ENCODE results near the gene RPL35.

Gene RPL35

DNA sequence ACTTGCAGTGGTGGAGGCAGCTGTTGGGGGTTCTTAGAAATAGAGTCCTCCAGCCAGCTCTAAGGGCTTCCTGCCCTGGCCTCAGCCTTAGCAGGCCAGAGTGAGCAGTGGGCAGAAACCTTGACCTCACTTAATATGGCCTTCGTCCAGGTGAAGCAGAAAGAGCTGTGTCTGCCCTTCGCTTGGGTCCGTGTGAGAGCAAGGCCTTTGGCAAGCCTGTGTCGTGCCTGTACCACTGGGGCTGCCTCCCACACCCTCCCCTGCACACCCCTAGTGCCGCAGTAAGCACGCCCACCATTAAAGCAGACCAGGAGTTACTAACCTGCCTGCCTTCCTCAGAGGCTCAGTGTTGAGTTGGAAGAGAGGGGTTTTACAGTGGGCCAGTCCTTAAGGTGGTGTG lies 13.7 kb upstream of the RPL35 start:
- DNase-seq = no peak

DNA sequence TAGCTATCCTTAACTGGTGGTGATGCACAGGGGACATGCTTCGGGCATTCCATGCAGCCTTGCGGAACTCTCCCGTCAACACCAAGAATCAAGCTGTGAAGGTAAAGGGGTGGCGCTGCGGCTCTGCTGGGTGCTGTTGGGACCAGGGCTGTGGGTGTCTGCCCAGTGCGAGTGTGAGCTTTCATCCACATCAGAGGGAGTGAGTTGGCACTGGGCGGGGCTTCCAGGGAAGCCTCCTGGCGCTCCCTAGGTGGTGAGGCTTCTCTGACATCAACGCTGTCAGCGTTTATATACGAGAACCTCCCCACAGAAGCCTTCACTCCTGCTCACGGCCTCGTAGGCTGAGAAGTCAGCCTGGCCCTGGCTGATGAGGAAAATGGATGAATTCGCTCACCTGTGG lies 11.9 kb upstream of the RPL35 start:
- DNase-seq = no peak

DNA sequence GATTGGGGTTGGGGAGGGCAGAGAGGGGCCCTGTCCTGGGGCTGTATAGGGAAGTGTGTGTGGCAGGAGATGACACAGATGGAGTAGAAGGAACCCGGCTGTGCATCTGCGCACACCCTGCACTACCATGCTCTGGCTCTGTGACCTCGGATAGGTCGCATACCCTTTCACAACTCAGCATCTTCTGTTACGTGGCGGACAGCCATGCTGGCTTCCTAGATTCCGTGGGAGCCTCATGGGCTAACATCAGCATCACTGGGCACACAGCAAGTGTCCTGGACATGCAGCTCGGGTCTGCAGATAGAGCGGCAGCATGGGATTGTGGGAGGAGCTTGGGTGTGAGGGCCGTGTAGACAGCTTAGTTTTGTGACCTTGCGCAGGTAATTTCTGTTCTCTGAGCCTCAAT lies 9.4 kb upstream of the RPL35 start:
- DNase-seq = no peak

DNA sequence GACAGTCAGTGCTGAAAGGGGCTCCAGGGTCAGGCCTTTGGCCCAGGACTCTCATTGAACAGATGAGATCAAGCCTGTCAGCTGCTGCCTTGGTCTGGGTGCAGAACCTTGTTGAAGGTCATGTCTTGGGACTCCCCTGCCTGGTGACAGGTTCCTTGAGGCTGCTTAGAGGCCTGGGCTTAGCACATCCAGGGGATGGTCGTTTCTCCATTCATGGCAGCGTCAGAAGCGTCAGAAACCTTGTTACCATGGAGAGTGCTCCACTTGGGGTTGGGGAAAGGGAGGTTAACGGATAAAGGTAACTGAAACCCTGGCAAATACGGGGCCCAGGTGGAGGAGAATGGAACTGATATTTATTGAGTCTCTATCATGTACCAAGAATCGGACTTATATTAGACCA lies 9.0 kb upstream of the RPL35 start:
- no peak for DNase-seq

DNA sequence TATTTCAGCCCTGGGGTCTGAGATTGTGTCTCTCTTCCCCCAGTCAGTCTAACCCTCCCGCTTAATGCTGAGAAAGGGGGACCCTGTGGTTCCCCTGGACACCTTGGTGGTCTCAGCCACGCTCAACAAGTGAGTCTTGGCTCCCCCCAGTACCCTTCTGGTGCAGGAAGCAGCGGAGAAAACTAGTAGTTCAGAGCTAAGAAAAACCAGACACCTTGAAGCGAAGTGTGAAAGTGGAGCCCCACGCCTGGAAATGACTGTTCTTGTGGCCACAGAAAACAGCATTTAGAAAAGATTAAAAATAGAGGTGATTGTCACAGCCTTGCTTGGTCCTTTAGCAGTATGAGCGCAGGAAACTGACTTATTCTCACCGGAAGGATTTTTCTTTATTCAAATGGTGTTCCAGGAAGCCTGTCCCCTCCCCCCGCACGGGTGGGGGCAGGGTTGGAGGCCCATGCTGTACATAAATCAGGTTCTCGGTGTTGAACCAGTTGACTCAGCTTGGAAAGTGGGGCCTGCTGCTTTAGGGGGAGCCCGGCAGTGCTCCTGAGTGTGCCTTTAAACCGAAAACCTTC lies 8.3 kb upstream of the RPL35 start:
- no peak for DNase-seq

DNA sequence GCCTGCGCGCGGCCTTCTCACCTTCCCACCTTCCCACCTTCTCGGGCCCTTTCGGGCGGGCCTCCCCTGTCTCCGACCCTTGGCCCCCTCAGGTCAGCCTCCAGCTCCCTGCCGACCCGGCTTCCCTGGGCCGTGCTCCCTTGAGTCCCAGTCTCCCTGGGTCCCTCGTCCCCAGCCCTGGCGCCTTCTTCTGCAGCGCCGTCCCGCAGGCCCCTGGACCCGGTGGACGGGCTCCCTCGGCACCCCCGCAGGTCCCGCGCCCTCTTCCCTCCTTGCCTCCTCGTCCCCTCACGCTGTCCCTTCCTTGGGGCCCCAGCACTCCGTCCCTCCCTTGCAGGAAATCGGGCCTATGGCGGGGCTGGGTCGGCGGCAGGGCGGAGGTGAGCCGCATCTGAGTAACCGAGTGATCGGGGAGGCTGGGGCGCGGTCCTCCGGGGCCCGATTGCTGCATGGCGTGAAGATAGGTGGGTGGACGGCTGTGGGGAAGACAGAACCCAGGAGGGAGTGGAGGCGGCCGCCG lies 7.8 kb upstream of the RPL35 start:
- no peak for DNase-seq

DNA sequence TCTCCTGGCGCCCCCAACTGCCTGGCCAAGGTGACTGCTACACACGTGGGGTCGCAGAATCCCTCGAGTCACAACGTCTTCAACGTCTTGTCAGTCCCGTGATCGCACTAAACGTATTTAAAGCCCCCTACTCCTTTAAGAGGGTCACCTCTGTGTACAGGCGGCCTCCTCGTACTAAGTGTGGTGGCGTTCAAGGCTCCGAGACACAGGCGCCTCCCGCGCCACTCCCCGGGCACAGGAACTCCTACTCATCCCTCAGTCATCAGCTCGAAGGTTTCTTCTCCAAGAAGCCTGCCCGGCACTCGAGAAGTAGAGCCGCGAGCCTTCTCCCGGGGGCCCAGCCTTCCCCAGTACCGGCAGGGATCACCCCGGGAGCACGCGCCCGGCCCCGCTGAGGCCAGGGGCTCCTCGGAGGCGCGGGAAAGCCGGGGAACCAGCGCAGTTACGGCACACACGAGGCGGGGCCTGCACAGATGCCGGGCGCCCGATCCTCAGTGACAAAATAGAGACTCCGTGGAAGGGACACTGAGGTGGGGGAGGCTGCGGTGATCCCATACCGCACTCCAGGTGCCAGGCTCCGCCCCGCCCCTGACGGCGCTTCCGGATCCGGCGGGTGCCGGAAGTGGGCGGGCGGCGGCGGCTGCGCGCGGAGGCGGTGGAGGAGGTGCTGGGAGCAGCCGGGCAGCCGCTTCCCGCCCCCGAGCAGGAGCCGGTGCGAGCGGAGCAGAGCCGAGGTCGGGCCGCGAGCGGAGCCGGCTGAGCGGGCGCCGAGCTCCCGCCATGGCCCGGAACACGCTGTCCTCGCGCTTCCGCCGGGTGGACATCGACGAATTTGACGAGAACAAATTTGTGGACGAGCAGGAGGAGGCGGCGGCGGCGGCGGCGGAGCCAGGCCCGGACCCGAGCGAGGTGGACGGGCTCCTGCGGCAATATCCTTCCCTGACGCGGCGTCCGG lies 7.0 kb upstream of the RPL35 start:
- peak; percentile 71 for DNase-seq

DNA sequence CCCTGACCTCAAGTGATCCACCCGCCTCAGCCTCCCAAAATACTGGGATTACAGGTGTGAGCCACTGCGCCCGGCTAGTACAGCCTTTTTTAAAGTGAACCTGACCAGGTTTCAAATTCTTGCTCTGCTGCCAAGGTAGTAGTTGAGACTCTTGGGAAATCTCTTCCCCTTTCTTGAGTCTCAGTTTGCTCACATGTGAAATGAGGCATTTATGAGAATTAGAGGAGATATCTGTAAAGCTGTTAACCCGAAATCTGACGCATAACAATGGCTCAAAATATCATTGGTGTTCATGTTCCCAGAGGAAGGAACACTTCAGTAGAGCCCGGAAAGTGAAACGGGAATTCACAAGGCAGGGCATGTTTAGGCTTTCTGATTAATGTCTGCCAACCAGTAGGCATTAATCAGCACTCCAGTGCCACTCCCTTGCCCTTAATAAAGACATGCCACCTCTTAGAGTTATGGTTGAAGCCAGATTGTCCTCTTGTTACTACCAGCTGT lies 1.7 kb upstream of the RPL35 start:
- no peak for DNase-seq

DNA sequence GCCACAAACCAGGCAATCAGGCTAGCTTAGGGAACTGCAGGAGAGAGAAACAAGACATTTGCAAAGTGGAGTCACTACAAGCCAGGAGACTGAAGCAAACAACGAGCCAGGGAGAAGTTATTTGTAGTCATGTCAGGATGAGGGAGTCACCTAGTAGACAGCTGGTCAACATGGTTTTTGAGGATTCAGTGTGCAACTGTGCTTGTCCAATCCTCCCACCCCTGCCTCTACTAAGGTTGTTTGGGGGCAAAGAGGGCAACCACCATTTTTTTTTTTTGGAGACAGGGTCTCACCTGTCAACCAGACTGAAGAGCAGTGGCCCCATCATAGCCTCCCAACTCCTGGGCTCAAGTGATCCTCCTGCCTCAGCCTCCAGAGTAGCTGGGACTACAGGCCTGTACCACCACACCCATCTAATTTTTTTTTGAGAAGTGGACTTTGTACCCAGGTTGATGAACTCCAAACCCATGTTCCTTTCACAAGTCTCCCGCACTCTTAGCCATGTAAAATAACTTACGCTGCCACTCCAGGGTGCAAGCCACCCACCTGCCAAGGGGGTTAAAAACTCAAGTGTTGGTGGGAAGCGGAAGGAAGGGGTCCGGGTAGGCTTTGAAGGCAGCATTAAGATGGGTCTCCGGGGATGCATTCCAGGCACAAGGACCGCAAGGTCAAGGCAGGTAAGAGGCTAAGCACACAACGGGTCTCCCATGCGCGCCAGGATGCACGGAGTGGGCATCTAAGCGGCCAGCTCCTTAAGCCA lies 995 bp downstream of the RPL35 start:
- DNase-seq = no peak

DNA sequence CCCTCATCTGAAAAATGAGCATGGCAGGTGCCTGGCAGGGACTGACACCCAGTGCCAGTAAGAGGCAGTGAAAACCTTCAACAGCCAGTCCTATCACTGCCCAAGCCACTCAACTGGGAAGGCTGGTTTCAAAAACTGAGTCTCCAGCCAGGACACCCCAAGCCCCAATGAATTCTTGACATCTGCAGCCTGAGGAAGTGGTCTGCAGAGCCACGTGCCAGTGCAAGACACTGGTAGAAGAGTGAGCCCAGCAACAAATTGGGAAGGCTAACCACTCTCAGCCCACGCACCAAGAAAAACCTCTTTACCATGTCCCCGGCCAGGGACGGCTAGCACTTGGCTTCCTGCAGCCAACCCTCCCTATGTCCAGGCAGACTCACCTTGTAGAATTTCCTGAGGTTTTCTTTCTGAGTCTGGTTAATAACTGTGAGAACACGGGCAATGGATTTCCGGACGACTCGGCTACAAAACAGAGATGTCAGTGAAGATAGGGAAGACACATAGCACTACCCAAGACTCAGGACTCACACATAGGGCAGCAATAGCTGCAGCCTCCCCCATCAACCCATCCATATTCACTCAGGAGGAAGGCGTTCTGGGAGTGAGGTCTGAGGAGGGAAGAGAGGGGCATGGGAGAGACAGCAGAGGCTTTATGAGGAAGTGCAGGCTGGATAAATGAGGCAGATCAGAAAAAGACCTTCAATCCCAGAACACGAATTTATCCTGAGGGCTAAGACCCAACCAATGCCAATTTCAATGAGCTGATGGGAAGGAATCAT lies 1.8 kb downstream of the RPL35 start:
- DNase-seq = no peak

DNA sequence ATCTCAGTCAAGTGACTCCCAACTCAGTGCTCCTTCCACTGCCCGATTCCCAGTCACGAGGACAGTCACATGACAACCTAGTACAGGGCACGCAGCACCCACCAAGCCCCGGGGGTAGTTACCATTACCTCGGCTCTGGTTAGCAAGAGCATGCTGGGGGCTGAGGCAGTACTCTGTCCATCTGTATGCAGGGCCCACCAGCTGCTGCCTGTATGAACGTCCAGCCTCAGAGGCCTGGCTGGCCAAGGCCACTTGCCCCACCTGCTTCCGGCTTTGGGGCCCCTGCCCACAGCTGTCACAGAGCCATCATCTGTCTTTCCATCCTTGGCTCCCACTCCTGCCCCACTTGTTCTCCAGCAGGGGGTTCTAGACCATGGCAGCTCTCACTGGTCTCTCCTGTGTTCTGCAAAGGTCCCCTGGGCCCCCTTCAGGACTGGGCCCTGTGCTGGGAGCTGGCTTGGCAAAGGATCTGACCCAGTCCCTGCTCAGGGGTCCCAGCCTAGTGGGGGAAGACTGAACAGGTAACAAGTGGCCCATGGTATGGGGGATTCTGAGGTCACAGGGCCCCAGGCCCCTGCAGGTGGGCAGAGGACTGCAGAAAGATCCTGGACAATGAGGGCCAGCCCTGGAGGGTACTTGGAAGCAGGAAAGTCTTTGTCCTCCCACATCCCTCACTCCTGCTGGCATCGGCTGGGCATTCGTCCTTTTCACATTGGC lies 3.3 kb downstream of the RPL35 start:
- DNase-seq = no peak

DNA sequence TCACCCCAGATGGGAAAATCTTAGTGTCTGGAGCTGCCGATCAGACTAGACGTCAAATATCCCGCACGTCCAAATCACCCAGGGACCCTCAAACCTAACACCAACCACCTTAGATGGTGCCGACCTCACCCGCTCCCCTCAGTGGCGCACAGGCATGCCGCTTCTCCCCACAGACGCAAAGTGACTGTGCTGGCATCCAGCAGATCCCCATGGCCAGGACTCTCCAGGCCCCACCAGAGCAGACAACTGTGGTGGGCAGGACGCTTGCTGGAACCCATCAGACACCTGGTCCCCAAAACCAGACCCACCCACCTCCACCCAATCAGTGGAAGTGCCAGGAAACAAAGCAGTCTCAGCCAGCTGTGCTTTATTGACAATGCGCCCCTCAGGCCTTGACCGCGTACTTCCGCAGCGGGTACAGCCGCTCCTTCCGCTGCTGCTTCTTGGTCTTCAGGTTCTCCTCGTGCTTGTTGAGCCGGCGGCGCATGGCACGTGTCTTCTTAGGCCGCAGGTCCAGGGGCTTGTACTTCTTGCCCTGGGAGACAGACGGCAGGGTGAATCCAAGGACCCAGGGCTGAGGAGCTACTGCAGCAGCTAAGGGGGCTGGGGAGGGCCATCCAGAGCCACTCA lies 4.1 kb downstream of the RPL35 start:
- DNase-seq = no peak

DNA sequence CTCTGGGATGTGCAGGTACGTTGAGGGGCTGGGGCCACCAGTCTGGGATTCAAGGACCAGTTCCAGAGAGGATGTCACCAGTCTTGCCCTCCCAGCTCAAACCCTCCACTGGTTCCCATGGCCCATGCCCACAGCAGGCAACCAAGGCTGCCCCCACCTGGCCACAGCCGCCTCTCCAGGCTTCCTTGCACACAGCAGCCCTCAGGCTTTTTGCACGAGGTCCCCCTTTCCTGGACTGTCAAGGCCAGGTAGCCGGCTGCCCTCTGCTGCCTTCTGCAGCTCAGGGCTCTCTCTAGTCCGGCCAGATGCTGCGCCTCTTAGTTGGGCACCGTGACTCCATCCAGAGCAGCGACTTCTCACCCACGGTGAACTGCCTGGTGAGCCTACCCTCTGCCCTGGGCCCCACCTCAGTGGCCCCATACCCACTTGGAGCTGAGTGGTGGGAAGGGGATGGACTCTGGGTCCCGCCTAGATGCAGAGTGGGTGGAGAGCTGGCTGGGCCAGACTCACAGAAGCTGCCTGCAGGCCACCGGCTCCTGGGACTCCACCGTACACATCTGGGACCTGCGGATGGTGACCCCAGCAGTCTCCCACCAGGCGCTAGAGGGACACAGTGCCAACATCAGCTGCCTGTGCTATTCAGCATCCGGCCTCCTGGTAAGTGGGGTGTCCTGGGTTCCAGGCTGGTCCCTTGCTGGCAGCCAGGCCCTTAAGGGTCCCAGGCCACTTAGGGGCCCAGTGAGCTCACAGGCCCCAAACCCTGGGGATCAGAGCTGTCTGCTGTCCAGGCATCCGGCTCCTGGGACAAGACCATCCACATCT lies 5.6 kb downstream of the RPL35 start:
- no peak for DNase-seq

DNA sequence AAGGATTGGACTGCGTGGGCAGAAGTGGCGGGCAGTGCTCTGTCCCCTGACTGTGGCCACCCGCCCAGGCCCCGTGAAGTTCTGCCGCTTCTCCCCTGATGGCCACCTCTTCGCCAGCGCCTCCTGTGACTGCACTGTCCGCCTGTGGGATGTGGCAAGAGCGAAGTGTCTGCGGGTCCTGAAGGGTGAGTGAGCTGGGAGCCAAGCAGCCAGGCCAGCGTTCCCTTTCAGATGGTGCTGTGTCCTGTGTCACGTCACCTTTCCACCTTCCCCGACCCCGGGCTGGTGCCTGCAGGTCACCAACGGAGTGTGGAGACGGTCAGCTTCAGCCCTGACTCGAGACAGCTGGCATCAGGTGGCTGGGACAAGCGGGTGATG lies 6.2 kb downstream of the RPL35 start:
- no peak for DNase-seq

DNA sequence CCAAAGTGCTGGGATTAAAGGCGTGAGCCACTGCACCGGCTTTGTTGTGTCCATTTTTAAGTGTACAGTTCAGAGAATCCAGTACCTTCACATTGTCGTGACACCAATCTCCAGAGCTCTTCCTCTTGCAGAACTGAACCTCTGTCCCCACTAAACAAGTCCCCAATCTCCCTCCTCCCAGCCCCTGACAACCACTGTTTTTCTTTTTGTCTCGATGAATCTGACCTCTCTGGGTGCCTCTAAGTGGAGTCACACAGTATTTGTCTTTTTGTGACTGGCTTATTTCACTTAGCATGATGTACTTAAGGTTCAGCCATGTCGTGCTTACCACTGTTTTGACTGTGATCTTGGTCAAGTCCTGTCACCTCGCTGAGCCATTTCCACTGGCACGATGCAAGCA lies 6.9 kb downstream of the RPL35 start:
- DNase-seq = no peak

DNA sequence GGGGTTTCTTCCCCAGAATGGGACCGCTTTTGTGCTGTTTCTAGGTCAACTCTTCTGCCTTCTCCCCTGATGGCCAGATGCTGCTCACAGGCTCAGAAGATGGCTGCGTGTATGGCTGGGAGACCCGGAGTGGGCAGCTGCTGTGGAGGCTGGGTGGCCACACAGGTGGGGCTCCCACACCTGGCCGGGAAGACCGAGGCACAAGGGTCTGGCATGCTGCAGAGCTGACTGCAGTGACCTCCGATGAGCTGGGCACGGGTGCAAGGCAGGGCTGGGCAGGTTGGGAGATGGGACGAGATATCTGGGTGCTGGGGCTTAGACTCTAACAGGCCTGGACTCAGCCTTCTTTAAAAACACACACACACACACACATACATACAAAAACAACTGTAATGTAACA lies 7.6 kb downstream of the RPL35 start:
- no peak for DNase-seq

DNA sequence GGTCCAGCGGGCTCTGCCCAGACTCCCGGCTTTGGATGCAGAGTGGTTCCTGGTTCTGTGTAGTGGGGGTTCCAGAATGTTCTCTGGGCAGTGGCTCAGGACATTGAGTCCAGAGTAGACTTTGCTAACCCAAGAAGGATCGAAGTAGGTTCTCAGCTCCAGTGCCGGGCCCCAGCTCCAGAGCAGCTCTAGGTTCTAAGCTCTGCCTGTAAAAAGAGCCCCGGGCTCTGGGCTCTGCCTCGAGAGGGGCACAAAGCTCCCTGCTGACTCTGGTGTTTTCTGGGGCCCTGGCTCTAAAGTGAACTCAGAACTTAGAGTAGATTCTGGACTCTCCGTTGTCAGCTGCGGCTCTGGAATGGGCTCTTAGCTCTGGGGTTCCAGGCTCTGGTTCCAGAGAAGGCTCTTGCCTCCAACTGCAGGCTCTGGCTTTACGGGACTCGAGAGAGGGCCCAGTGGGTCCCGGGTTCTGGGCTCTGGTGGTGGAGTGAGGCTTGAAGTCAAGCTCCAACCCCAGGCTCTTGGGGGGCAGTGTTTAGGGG lies 8.1 kb downstream of the RPL35 start:
- DNase-seq = no peak

DNA sequence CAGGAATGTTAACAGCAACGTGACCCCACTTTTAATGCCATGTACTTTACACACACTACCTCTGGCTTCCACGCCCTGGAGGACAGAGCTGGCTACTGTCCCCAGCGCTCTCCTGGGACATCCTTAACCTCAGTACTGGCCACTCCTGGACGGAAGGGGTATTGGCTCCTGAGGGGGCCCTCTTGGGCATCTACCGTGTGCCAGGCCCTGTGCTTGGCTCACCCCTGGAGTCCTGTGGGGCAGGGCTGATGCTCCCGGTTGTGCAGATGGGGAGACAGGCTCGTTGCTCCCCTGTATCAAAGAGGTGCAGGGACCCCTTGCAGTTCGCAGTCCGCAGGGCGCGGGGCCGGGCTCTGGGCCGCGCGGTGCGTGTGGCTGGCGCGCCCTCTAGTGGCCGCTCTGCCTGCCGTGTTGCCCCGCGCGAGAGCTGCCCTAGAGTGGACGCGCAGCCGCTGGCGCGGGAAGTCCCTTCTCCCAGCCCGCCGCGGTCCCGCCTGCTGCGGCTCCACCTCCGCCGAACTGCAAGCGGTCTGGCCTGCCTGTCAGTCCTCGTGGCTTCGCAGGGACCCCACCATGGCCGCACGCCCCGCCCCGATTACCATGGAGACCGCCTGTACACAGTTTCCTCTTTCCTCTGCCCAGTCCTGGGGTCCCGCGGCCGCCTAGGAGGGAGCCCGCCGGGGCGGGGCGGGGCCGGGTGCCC lies 8.8 kb downstream of the RPL35 start, which contains the start of gene WDR38:
Gene WDR38, plus strand, starts transcription at position 632 of the 703 bp plus-strand sequence. CDS start 72 bp downstream, outside the sequence.
- peak; percentile 47 for DNase-seq

DNA sequence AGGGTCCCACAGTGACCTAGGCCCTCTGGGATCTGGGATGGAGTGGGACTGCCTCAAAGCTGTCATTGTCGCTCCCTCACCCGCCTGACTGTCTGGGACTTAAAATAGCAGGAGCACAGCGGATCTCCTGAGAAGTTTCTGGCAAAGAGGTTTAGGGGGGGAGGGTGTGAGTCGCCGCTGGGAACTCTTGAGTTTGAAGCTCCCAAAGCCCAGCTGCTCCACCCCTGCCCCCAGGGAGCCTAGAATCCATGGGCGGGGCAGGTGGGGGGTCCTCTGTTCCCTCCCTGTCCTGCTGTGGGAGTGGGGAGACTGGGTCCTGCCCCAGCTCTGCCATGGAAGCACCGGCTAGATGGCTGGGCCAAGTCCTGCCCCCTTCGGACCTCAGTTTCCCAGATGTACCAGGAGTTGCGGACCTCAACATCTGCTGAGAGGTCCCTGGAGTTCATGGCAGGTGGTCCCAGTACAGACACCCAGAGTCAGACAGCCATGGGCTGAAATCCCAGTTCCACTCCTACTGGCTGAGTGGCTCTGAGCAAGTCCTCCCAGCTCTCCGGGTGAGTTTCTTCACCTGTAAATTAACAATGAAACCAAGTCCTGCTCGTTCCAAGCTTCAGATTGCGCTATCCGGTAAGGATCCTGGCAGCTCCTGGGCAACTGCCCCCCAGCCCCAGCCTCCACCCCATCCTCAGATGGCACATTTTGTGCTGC lies 9.5 kb downstream of the RPL35 start:
- DNase-seq = no peak
